Loucy (cell line): ENCODE results near the gene TPCN2.

ENCODE experiments used
- H2AFZ ChIP-seq: fragments of 200-600 bp; sonication (generic); 2 replicates; pipeline ENCODE4 v1.6.0; 2016; ENCODE audit warnings: antibody characterized with exemption, mild to moderate bottlenecking, low read length, moderate library complexity
- H3F3A ChIP-seq: fragments of 200-600 bp; 2 replicates; pipeline ENCODE4 v1.6.0; 2016; ENCODE audit warnings: antibody characterized with exemption, low read depth, mild to moderate bottlenecking
- H3K27me3 ChIP-seq: fragments of 200-600 bp; sonication (generic); 2 replicates; pipeline ENCODE4 v1.6.1; 2014; ENCODE audit warnings: low read length, mild to moderate bottlenecking; ENCODE audit not compliant: insufficient read depth, poor library complexity, severe bottlenecking
- H3K36me3 ChIP-seq: fragments of 200-600 bp; sonication (generic); 2 replicates; pipeline ENCODE4 v1.6.1; 2016; ENCODE audit warnings: low read length; ENCODE audit not compliant: insufficient read depth
- H3K4me1 ChIP-seq: fragments of 200-600 bp; sonication (generic); 2 replicates; pipeline ENCODE4 v1.5.1; 2014; ENCODE audit warnings: low read length, mild to moderate bottlenecking; ENCODE audit not compliant: insufficient read depth, poor library complexity, severe bottlenecking
- H3K4me2 ChIP-seq: fragments of 200-600 bp; sonication (generic); 2 replicates; pipeline ENCODE4 v1.6.0; 2014; ENCODE audit warnings: antibody characterized with exemption, low read length, low read depth, mild to moderate bottlenecking; ENCODE audit not compliant: poor library complexity, severe bottlenecking
- H3K4me3 ChIP-seq: fragments of 200-600 bp; sonication (generic); 2 replicates; pipeline ENCODE4 v1.5.1; 2014; ENCODE audit warnings: low read length, mild to moderate bottlenecking, mixed read lengths; ENCODE audit not compliant: poor library complexity, severe bottlenecking
- H3K79me2 ChIP-seq: fragments of 200-600 bp; sonication (generic); 2 replicates; pipeline ENCODE4 v1.6.1; 2014; ENCODE audit warnings: low read length; ENCODE audit not compliant: insufficient read depth
- H3K9ac ChIP-seq: fragments of 200-600 bp; sonication (generic); 2 replicates; pipeline ENCODE4 v1.6.0; 2014; ENCODE audit warnings: mild to moderate bottlenecking, low read depth, low read length, moderate library complexity; ENCODE audit not compliant: poor library complexity, severe bottlenecking
- H3K9me2 ChIP-seq: fragments of 200-600 bp; sonication (generic); replicated peaks from 2 replicates; pipeline ENCODE4 v1.6.1; 2016; ENCODE audit warnings: low read depth, low read length, mixed read lengths
- H3K9me3 ChIP-seq: fragments of 200-600 bp; sonication (generic); 2 replicates; pipeline ENCODE4 v1.6.1; 2014; ENCODE audit warnings: mild to moderate bottlenecking, antibody characterized with exemption, low read length, low read depth; ENCODE audit not compliant: insufficient read depth
- H4K20me1 ChIP-seq: fragments of 200-600 bp; sonication (generic); 2 replicates; pipeline ENCODE4 v1.6.0; 2014; ENCODE audit warnings: antibody characterized with exemption, low read length, mild to moderate bottlenecking; ENCODE audit not compliant: insufficient read depth, poor library complexity, severe bottlenecking
- EZH2phosphoT487 ChIP-seq: fragments of 200-600 bp; IDR thresholded peaks from 2 replicates; pipeline ENCODE4 v1.6.1; 2018; ENCODE audit warnings: antibody characterized with exemption, mild to moderate bottlenecking, moderate library complexity, borderline replicate concordance
- TF ChIP-seq, protein P1 (sequence below): fragments of 200-600 bp; sonication (generic); conservative IDR thresholded peaks from 2 replicates; pipeline ENCODE4 v1.5.1; 2014; ENCODE audit warnings: mild to moderate bottlenecking, antibody characterized with exemption, low read length

TPCN2 gene

DNA sequence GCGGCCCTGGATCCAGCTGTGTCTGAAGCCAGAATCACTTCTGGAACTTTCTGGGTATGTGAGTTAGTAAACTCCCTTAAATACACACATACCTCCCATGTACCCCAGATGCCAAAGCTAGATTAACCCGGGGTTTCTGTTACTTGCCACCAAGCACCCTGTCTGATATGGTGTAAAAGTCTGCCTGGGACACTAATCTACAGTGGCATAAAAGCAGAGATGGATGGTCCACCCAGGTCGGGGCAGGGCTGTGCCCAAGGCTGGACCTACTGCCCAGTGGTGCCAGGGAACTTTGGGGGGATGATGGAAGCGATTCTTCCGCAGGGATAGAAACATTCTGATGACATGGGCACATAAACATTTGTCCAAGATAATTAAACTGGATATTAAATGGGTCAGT, 48.3 kb upstream of the TPCN2 start:
- Histone ChIP-seq H3K4me1 (no peaks in the 10 kb centered on the region), H3K9ac (no peak overlapping the region), H3K9me2 (no peaks in the 10 kb centered on the region), H3K79me2 (no peaks in the 10 kb centered on the region), H2AFZ (no peak overlapping the region), H3K36me3 (no peaks in the 10 kb centered on the region), H3K4me2 (no peak overlapping the region), H4K20me1 (no peaks in the 10 kb centered on the region), H3K9me3 (no peaks in the 10 kb centered on the region), H3F3A (no peaks in the 10 kb centered on the region), H3K4me3 (no peak overlapping the region), H3K27me3 (no peaks in the 10 kb centered on the region)
- TF ChIP-seq, protein P1, sequence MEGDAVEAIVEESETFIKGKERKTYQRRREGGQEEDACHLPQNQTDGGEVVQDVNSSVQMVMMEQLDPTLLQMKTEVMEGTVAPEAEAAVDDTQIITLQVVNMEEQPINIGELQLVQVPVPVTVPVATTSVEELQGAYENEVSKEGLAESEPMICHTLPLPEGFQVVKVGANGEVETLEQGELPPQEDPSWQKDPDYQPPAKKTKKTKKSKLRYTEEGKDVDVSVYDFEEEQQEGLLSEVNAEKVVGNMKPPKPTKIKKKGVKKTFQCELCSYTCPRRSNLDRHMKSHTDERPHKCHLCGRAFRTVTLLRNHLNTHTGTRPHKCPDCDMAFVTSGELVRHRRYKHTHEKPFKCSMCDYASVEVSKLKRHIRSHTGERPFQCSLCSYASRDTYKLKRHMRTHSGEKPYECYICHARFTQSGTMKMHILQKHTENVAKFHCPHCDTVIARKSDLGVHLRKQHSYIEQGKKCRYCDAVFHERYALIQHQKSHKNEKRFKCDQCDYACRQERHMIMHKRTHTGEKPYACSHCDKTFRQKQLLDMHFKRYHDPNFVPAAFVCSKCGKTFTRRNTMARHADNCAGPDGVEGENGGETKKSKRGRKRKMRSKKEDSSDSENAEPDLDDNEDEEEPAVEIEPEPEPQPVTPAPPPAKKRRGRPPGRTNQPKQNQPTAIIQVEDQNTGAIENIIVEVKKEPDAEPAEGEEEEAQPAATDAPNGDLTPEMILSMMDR: no peak
- TF ChIP-seq EZH2phosphoT487: no peak

DNA sequence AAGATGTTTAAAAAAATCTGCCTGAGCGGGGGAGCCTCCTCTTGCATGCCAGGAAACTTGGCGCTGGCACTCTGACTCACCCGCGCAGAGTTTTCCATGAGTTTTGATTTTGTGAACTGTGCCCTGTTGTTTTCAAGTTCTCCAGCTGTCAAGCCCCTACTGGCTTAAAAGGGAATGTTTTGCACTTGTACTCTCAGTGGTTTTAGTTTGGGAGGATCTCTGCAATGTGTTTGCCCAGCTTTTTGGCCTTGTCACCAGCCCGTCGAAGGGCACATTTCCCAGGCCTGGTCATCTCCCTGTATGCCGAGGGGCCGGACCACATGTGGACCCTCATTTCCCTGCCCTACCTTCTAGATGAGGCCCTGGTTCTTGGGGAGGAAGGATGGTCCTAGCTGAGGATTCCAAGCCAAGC, 47.9 kb upstream of the TPCN2 start:
- Histone ChIP-seq H2AFZ (no peak overlapping the region), H3K9me2 (no peaks in the 10 kb centered on the region), H3K9me3 (no peaks in the 10 kb centered on the region), H3K4me3 (no peak overlapping the region), H3K4me1 (no peaks in the 10 kb centered on the region), H3K9ac (no peak overlapping the region), H3K79me2 (no peaks in the 10 kb centered on the region), H3K27me3 (no peaks in the 10 kb centered on the region), H3F3A (no peaks in the 10 kb centered on the region), H3K36me3 (no peaks in the 10 kb centered on the region), H4K20me1 (no peaks in the 10 kb centered on the region), H3K4me2 (no peak overlapping the region)
- TF ChIP-seq, protein P1: 0 out of 2 replicates have a peak, but pooled peaks have one; percentile 30
- no peak for TF ChIP-seq EZH2phosphoT487

DNA sequence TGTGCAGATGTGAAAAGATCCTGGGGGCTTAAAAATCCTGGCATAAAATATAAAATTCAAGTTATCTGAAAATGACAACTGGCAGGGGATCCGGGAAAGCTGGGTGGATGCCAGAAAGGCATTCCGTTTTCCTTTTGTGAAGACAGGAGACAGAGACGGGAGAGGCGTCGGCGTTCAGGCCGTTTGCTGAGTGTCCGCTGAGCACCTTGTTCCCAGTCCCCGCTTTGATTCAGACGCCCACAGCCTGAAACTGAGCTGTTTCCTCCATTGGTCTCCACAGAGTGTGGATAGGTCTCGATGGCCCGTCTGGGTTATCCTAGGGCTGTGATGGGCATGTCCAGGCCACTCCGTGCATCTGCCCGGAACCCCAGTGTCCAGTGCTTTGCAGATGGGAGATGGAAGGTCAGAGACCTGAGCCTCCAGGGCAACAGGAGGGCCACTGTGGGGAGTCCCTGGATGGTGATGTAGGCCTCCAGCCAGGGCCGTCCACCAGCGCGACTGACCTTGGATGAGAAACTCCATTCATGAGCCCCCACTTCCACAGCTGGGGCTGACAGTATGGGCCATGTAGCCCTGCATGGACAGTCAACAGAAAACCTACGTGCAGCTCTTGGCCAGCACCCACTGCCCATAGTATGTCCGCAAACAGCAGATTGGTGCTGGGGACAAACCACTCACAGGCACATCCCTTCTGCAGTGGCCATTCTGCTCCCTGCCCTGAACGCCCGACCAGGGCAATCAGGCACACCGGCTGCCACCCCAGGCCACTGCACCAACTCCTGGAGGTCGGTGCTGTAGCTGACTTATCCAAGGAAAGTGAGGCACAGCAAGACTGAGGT, 47.3 kb upstream of the TPCN2 start:
- no peak overlapping the region for H2AFZ ChIP-seq
- no peak overlapping the region for H3K9ac ChIP-seq
- H3K27me3 ChIP-seq: no peaks in the 10 kb centered on the region
- no peaks in the 10 kb centered on the region for H3K9me2 ChIP-seq
- no peaks in the 10 kb centered on the region for H3K36me3 ChIP-seq
- H4K20me1 ChIP-seq: no peaks in the 10 kb centered on the region
- no peak overlapping the region for H3K4me3 ChIP-seq
- no peaks in the 10 kb centered on the region for H3K9me3 ChIP-seq
- H3F3A ChIP-seq: no peaks in the 10 kb centered on the region
- H3K4me2 ChIP-seq: no peak overlapping the region
- TF ChIP-seq, protein P1: no peak
- no peak for TF ChIP-seq EZH2phosphoT487
- no peaks in the 10 kb centered on the region for H3K79me2 ChIP-seq
- no peaks in the 10 kb centered on the region for H3K4me1 ChIP-seq
